ENCODE measurements around the gene CCNY. TPM values are rescaled to one million over a fixed set of nuclear protein-coding genes. Genes with fewer than 3 reads are reported as not detected.
"Not testable (repeated sequence)": the region's sequence is repeated elsewhere in the genome, so short reads cannot be mapped to it uniquely, and the experiment has no call there.

The CCNY gene
- total RNA-seq, 1 experiment from 2014 or later = 22.6 TPM

DNA sequence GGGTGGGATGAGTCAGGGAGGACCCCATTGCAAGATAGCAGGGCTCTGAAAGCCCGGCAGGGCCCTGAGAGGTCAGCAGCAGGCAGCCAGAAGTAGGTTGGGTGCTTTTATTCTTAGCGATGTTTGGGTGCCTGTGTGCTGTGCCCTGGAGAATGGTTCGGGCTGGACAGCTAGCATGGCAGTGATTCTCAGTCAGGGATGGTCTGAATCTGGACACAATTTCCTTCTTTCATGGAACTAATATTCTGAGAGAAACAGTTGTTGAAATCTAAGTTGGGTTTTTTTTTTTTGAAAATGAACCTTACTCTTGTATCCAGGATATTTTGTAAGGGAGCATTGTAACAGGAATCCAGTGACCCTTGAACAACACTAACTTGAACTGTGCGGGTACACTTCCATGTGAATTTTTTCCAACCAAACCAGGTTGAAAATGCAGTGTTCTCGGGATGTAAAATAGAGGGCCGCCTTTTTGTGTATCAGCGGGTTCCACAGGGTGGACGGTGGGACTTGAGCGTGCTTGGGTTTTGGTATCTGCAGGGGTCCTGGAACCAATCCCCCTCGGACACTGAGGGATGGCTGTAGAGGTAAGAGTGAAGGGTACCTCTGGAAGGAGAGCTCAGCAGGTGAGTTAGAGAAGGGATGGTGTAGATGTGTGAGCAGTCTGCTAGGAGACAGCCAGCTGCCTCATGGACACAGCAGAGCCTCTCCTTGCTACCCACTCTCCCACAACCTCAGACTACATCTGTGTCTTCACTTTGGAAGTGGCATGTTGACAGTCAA is 12.5 kb downstream of the CCNY start:
- in situ Hi-C loops (cut with HindIII; ENCODE audit: low pct_unique_long_range_greater_than_20kb, low sequenced_read_pairs) = no loop called here

DNA sequence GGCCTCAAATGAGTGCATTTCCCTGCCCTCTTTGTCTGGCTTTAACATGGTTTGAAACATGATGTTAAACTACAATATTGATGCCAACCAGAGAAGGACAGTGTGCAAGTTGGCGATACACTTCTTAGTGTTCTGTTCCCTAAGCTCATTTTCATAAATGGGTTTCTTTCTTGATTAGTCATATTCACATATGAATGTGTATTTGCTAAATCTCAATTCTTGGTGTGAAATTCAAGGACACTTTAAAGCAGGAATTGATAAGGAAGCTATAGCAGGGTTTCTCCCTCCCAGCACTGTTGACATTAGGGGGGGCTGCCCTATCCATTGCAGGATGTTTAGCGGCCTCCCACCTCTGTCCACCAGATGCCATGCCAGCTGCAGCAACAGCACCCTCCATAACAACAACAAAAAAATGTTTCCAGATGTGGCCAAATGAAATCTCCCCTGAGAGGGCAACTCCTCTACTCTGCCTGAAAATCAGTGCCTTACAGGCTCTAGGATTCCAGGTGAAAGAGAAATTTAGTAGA is 13.1 kb downstream of the CCNY start:
- DNase-seq (ENCODE audit: low read depth, low spot score) = no peak
- in situ Hi-C loops (cut with HindIII; ENCODE audit: low pct_unique_long_range_greater_than_20kb, low sequenced_read_pairs) = no loop called here

More for the DNA sequence above, 12.5 kb downstream of the CCNY start:
- DNase-seq (ENCODE audit: low read depth, low spot score) = no peak

DNA sequence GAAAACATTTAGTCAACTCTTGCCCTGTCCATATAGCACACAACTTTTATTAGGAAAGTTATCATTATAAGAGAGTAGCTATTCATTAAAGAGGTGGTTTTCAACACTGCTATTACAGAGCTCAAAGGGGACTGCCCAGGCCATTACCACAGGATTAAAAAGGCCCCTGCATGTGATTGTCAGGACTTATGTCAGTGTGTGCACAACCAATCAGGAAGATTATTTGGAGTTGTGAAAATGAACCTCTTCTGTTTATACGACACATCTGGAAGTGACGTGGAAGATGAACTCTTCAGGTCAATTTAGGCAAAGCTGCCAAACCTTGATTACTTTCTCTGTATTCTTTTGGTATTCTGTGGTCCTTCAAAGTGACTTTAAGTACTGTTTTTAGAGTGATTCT is 14.7 kb downstream of the CCNY start:
- no peak for DNase-seq (ENCODE audit: low read depth, low spot score)
- in situ Hi-C loops (cut with HindIII; ENCODE audit: low pct_unique_long_range_greater_than_20kb, low sequenced_read_pairs) = no loop called here

- in situ Hi-C loops (cut with HindIII; ENCODE audit: low pct_unique_long_range_greater_than_20kb, low sequenced_read_pairs) = no loop called here
- DNase-seq (ENCODE audit: low read depth, low spot score) = no peak
These were observed 15.8 kb downstream of the CCNY start for GRCh38 chr10:35352097-35352496.

DNA sequence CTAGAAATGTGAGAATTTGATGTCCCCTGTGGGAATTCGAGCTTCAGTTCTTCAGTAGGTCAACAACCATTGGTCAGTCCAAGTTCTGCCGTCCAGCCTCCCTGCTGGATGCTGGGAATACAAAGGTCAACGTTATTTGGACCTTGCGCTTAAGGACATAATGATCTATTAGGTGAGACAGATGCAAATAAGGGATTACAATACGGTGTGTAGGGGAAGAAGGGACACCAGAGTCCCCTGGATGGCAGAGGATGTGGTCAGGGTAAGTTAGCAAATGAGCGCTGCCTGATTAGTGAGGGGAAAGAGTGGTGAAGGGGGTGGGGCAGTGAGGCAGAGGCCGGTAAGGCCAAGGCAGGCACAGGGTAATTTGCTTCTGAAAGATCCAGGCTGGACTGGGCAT is 16.2 kb downstream of the CCNY start:
- in situ Hi-C loops (cut with HindIII; ENCODE audit: low pct_unique_long_range_greater_than_20kb, low sequenced_read_pairs) = no loop called here
- DNase-seq (ENCODE audit: low read depth, low spot score) = no peak

DNA sequence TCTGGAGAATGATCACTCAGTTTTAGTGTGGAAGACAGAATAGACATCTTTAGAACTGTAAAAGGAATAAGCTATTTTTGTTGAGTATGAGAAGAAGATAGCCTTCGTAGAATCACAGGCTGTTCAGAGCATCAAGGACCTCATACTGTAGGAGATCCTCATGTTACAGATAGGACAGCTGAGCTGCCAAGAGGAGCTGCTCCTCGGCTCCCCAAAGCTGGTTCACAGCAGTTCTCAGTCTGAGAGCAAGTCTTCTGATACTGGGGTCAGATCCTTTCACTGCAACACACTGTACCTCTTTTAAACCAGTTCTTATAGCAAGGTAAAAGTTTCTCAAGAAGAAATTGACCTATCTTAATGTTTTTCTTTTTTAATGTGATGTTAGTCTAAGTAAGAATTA is 17.1 kb downstream of the CCNY start:
- in situ Hi-C loops (cut with HindIII; ENCODE audit: low pct_unique_long_range_greater_than_20kb, low sequenced_read_pairs) = no loop called here
- DNase-seq (ENCODE audit: low read depth, low spot score) = no peak

GRCh38 chr10:35353805-35354204 is 17.5 kb downstream of the CCNY start:
- DNase-seq (ENCODE audit: low read depth, low spot score) = no peak
- in situ Hi-C loops (cut with HindIII; ENCODE audit: low pct_unique_long_range_greater_than_20kb, low sequenced_read_pairs) = no loop called here

DNA sequence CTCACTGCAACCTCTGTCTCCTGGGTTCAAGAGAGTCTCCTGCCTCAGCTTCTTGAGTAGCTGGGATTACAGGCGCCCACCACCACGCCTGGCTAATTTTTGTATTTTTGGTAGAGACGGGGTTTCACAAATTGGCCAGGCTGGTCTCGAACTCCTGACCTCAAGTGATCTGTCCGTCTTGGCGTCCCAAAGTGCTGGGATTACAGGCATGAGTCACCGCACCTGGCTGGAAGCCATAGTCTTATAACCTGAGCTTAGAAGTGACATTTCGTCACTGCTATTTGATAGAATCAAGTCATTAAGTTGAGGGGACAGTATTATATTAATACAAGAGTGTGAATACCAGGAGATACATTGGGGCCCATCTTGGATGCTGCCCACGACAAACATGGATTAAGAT is 17.9 kb downstream of the CCNY start:
- DNase-seq (ENCODE audit: low read depth, low spot score); in situ Hi-C loops (cut with HindIII; ENCODE audit: low pct_unique_long_range_greater_than_20kb, low sequenced_read_pairs): not testable (repeated sequence)

- no peak for DNase-seq (ENCODE audit: low read depth, low spot score)
- in situ Hi-C loops (cut with HindIII; ENCODE audit: low pct_unique_long_range_greater_than_20kb, low sequenced_read_pairs) = no loop called here
These were observed 19.8 kb downstream of the CCNY start for GRCh38 chr10:35355971-35356724.

DNA sequence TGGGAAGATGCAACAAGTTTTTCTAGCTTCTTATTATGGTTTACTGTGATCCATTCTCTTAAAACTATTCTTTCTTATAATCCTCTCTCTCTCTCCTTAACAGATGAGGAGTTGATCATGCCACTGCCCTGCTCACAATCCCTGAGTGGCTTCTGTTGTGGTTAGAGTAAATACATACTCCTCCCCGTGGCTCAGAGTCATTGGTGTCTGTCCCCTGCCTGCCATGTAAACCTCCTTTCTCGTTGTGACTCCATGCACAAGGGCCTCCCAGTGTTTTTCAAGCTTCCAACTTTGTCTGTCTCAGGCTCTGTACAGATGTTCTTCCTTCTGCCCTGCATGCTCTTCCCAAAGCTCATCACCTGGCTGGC is 20.4 kb downstream of the CCNY start:
- in situ Hi-C loops (cut with HindIII; ENCODE audit: low pct_unique_long_range_greater_than_20kb, low sequenced_read_pairs) = no loop called here
- no peak for DNase-seq (ENCODE audit: low read depth, low spot score)

DNA sequence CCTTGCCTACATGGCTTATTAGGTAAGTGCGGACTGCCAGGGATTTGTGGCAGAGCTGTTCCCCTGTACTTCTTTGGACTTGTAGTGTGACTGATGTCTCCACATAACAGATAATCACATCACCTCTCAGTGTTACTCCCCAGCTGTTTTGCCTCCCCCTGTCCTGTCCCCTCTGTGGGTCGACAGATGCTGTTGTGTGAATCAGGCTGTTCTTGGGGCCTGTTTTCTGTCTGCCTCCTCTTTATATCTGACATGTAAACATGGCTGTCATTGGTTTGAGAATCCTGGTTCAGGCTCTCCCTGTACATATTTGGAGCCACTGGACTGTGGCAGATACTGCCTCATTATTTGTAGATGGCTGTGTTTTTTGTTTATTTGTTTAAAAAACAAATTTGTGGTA is 22.7 kb downstream of the CCNY start:
- DNase-seq (ENCODE audit: low read depth, low spot score) = no peak
- in situ Hi-C loops (cut with HindIII; ENCODE audit: low pct_unique_long_range_greater_than_20kb, low sequenced_read_pairs) = no loop called here

- in situ Hi-C loops (cut with HindIII; ENCODE audit: low pct_unique_long_range_greater_than_20kb, low sequenced_read_pairs) = no loop called here
- DNase-seq (ENCODE audit: low read depth, low spot score) = no peak
These were observed 23.6 kb downstream of the CCNY start for GRCh38 chr10:35359873-35360272.

DNA sequence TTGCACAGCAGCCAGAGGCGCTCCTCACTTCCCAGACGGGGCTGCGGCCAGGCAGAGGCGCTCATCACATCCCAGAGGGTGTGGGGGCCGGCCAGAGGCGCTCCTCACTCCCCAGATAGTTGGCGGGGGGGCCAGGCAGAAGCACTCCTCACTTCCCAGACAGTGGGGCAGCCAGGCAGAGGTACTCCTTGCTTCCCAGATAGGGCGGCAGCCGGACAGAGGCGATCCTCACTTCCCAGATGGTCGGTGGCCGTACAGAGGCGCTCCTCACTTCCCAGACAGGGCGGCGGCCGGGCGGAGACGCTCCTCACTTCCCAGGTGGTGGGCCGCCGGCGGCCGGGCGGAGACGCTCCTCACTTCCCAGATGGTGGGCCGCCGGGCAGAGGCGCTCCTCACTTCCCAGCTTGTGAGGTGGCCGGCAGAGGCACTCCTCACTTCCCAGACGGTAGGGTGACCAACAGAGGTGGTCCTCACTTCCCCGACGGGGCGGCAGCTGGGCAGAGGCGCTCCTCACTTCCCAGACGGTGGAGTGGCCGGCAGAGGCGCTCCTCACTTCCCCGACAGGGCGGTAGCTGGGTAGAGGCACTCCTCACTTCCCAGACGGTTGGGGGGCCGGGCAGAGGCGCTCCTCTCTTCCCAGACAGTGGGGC is 26.5 kb downstream of the CCNY start:
- DNase-seq (ENCODE audit: low read depth, low spot score) = no peak
- in situ Hi-C loops (cut with HindIII; ENCODE audit: low pct_unique_long_range_greater_than_20kb, low sequenced_read_pairs) = no loop called here

- DNase-seq (ENCODE audit: low read depth, low spot score) = no peak
- in situ Hi-C loops (cut with HindIII; ENCODE audit: low pct_unique_long_range_greater_than_20kb, low sequenced_read_pairs) = no loop called here
These were observed 27.3 kb downstream of the CCNY start for GRCh38 chr10:35363587-35363986.

DNA sequence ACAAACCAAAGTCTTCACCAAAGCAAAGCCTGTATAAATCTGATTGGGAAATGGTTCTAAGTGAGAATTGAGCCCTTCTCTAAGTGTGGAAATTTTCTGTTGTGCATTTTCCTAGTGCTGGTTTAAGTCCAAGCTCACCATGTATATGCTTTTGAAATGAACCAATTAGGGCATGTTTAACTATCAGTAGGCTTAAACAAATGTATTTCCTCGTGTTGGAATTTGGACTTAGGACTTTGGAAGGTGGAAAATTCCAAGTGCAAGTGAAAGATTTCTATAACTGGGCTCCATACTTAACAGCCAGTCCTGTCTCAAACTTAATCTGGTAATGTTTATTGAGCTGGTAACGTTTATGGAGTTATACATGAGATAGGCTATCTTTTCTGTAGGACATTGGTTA is 28.5 kb downstream of the CCNY start:
- no peak for DNase-seq (ENCODE audit: low read depth, low spot score)
- in situ Hi-C loops (cut with HindIII; ENCODE audit: low pct_unique_long_range_greater_than_20kb, low sequenced_read_pairs) = no loop called here

DNA sequence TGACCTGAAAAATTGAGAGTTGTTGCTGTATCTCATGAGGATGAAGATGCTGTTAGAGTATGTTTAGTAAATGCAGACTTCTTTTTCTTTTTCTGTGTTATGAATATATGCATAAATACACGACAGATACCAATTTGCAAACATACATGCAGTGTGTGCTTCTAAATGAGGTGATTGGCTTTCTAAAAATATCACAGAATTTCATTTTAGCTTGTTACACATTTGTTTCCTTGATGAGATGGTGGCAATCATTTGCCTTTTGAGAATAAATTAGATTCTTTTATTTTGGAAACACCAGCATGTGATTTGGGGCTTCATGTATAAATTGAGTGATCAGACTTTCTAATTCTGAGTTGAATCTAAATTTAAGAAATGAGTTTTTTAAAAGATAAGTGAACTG is 29.7 kb downstream of the CCNY start:
- in situ Hi-C loops (cut with HindIII; ENCODE audit: low pct_unique_long_range_greater_than_20kb, low sequenced_read_pairs) = no loop called here

DNA sequence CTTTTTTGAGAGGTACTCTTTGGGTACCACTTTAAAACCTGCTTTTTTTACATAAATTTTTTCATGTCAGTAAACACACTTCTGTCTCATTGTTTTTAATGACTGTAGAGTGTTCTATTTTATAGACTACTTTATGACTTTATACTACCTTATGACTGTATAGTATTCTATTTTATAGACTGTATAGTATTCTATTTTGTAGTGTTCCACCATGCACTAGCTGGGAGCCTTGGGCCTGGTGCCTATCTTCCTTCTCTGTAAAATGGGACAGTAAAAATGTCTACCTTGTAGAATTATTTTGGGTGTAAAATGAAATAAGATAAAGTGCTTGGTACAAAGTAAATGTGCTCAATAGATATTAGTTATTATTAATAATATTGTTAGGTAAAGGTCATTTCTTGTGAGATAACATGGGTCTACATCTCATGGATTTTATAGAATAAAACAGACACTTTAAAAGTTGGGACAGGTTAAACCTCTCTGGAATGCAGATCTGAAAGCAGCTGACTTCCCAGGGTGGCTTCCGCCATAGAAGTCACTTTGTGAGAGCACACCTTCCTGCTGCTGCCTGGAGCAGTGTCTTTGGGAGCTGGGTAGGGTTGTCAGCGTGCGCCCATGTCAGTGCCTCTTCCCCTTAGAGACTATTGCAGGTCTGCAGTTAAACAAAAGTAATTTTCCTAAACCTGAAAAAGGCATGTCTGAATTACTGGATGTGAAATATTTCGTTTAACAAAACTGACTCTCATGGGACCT is 31.0 kb downstream of the CCNY start:
- no peak for DNase-seq (ENCODE audit: low read depth, low spot score)
- in situ Hi-C loops (cut with HindIII; ENCODE audit: low pct_unique_long_range_greater_than_20kb, low sequenced_read_pairs) = no loop called here

More for the DNA sequence above, 29.7 kb downstream of the CCNY start:
- no peak for DNase-seq (ENCODE audit: low read depth, low spot score)

GRCh38 chr10:35367982-35368381 is 31.7 kb downstream of the CCNY start:
- in situ Hi-C loops (cut with HindIII; ENCODE audit: low pct_unique_long_range_greater_than_20kb, low sequenced_read_pairs) = no loop called here
- no peak for DNase-seq (ENCODE audit: low read depth, low spot score)
